GM12801 (cell line): ENCODE measurements around the gene STXBP1.

Source experiments
- TF ChIP-seq, protein P1 (sequence below): IDR thresholded peaks from one replicate; pipeline ENCODE4 v1.5.1; 2011; ENCODE audit warnings: control low read depth; ENCODE audit not compliant: insufficient read length; ENCODE audit errors: extremely low read depth

Gene STXBP1

DNA sequence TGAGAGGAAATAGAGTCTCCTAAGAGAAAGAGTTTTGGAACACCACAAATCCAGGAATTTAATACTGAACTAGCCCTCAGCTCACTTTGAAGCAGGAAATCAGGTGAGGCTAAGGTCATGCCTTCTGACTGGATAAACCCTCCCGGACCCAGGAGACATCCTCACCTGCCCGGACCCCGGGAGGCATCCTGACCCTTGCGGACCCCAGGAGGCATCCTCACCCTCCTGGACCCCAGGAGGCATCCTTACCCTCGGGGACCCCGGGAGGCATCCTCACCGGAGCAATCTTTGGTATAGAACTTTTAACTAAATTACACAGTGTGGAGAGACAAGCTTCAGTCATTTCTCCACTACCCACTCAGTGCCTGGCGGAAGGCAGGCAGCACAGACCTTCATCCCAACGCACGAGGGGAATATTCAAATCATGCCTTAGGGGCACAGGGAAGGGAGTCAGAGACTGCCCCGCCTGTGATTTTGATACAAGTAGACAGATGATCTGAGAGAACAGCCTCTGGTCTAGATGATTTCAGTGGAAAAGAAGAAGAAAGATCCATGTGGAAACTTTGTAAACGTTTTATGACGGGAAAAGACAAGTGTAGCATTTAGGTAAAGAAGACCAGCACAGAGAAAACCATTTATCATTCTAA, 21.3 kb downstream of the STXBP1 start:
- TF ChIP-seq, protein P1, sequence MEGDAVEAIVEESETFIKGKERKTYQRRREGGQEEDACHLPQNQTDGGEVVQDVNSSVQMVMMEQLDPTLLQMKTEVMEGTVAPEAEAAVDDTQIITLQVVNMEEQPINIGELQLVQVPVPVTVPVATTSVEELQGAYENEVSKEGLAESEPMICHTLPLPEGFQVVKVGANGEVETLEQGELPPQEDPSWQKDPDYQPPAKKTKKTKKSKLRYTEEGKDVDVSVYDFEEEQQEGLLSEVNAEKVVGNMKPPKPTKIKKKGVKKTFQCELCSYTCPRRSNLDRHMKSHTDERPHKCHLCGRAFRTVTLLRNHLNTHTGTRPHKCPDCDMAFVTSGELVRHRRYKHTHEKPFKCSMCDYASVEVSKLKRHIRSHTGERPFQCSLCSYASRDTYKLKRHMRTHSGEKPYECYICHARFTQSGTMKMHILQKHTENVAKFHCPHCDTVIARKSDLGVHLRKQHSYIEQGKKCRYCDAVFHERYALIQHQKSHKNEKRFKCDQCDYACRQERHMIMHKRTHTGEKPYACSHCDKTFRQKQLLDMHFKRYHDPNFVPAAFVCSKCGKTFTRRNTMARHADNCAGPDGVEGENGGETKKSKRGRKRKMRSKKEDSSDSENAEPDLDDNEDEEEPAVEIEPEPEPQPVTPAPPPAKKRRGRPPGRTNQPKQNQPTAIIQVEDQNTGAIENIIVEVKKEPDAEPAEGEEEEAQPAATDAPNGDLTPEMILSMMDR: no peak

DNA sequence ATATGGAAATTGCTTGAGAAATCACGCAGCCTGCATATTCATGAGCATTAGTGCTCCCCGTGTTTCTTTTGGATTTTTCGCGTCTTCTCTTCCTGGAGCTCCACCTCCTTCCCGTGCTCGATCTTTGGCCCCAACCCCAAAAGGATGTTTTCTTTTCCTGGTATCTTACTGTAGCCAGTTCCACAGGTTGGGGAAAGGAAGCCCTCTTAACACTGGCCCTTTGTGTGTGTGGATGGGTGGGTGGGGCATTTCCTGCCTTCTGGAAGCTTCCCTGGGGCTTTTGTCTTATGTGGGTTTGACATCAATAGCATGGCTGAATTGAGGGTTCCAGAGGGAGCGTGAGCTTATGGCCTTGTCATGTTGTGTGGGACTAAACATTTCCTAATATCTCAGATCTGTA, 21.9 kb downstream of the STXBP1 start:
- TF ChIP-seq, protein P1: no peak

DNA sequence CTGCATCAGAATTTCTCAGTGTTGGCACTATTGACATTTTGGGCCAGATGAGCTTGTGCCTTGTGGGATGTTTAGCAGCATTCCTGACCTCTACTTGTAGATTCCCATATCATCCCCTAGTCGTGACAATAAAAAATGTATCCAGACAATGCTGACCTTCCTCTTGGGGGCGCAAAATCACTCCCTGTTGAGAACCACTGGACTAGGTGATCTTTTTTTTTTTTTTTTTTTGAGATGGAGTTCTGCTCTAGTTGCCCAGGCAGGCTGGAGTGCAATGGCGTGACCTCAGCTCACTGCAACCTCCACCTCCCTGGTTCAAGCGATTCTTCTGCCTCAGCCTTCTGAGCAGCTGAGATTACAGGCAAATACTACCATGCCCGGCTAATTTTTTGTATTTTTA, 22.6 kb downstream of the STXBP1 start:
- TF ChIP-seq, protein P1: no peak

DNA sequence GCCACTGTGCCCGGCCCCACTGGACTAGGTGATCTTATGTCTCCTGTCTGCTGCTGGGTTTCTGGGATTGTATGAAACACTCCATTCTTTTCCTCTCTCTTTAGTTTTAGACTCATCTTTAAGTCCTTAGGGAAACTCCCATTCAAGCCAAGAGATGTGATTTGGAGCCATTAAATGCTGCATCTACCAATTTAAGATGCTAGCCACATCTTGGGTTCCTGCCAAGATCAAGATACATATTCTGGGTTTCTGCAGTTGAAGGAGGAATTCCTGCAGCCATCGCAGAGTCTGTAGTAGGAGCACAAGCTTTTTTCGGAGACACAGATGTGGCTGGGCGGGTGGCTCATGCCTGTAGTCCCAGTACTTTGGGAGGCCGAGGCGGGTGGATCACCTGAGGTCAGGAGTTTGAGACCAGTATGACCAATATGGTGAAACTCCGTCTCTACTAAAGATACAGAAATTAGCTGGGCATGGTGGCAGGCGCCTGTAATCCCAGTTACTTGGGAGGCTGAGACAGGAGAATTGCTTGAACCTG, 23.2 kb downstream of the STXBP1 start:
- TF ChIP-seq, protein P1: no peak

DNA sequence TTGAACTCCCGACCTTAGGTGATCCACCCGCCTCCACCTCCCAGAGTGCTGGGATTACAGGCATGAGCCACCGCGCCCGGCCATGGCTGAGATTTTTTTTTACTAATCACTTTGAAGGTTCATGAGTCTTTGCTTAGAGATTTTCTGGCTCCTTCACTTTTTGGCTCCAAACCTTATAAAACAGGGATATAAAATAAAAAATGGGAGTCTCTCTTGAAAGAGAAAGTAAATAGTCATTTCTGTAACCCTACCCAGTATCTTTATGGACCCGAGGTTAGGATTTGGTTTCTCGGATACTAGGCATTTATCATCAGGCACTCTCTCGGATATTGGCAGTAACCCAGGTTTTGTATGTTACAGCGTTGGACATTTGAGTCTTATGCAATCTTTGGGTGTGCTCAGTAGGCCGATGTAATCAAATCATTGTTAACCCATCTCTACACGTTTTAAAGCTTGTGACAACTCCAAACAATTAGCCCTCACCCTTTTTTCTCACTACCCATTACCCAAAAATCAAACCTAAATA, 25.3 kb downstream of the STXBP1 start:
- TF ChIP-seq, protein P1: no peak

DNA sequence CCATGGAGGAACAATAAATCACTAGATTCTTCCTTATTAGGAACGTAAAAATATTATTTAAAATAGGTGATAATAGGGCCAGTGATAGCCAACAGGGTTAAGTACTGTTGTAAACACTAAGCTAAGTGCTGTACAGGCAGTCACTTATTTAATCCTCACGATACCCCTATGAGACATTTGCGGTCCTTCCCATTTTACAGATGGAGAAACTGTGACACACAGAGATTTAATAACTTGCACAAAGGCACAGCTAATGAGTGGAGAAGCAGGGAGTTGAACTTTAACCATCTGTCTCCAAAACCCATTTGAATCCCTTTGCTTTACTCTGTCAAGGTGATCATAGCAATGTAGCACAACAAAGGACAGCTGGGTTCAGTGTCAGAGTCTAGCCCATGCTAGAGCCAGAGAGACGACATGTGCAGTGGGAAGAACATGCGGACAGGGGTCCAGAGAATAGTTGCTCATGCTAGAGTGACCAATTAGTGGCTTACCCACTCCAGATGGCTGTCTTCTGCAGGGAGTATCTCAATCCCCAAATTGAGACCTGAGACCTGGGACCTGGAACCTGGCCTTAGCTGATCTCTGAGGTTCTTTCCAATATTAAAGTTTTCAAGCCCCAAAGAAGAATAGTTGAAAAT, 28.9 kb downstream of the STXBP1 start:
- TF ChIP-seq, protein P1: no peak

DNA sequence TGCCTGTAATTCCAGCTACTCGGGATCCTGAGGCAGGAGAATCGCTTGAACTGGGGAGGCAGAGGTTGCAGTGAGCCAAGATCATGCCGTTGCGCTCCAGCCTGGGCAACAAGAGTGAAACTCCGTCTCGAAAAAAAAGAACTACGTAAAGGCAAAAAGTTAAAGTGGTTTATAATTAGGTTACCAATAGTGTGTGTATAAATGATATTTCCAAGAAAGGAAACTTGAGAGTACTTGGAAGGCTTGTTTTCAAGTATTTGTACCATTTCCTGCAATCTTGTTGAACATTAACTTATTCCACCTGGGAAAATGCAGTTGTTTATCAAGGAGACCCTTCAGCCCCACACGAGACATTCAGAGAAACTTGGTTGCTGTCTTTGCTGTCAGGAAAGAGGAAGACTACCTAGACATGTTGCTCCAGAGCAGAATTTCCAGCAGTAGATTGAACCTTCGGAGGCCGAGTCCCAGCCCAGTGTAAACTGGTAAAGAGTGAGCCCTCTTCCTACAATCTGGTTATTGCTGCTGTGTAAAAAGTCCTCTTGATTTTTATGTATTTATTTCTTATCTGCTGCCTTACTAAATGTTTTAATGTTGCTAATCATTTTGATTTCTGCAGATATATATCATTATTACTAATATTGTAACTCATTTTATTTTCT, 30.1 kb downstream of the STXBP1 start:
- TF ChIP-seq, protein P1: no peak
